ENCODE results near the gene SLC35D2.

DNA sequence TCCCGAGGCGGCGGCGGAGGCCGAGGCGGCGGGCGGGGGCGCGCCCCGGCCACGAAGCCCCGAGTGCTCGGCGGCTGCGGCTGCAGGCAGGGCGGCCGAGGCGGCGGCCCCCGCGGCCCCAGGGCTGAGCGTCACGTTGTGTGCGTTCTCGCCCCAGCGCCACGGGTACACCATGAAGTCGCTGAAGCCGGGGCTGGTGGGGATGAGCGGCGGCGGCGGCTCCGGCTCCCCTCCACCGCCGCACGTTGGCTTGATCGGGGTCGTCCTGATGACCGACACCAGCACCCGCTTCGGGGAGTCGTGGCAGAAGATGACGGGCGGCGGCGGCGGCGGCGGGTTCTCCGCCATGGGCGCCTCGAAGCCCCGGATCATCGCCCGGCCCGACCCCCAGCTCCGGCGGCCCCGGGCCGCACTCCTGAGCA lies 34.2 kb upstream of the SLC35D2 start:
- TF ChIP-seq, protein P1, sequence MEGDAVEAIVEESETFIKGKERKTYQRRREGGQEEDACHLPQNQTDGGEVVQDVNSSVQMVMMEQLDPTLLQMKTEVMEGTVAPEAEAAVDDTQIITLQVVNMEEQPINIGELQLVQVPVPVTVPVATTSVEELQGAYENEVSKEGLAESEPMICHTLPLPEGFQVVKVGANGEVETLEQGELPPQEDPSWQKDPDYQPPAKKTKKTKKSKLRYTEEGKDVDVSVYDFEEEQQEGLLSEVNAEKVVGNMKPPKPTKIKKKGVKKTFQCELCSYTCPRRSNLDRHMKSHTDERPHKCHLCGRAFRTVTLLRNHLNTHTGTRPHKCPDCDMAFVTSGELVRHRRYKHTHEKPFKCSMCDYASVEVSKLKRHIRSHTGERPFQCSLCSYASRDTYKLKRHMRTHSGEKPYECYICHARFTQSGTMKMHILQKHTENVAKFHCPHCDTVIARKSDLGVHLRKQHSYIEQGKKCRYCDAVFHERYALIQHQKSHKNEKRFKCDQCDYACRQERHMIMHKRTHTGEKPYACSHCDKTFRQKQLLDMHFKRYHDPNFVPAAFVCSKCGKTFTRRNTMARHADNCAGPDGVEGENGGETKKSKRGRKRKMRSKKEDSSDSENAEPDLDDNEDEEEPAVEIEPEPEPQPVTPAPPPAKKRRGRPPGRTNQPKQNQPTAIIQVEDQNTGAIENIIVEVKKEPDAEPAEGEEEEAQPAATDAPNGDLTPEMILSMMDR (IDR thresholded peaks at IDR 0.05; ENCODE audit: low read depth, low read length, poor library complexity, severe bottlenecking), result no peak
- no peak for TF ChIP-seq EZH2phosphoT487 (IDR thresholded peaks at IDR 0.05; ENCODE audit: borderline replicate concordance, low read length)

Data from DOHH2 (cell line).